Osteoblast (primary cell): ENCODE data around the gene MED25. TPM values are rescaled to one million over a fixed set of nuclear protein-coding genes. Genes with fewer than 3 reads are reported as not detected.

Experiments
- DNase-seq: peaks from one replicate; pipeline ENCODE4 v3.0.0; 2011; ENCODE audit warnings: low spot score, mixed read lengths; ENCODE audit not compliant: insufficient read length; ENCODE audit errors: missing footprints
- H2AFZ ChIP-seq: 2 replicates; pipeline ENCODE4 v1.6.0; 2011; ENCODE audit warnings: mild to moderate bottlenecking, low read length
- H3K27ac ChIP-seq: 2 replicates; pipeline ENCODE4 v1.5.1; 2011; ENCODE audit warnings: mild to moderate bottlenecking, low read depth, low read length, moderate library complexity
- H3K27me3 ChIP-seq: 2 replicates; pipeline ENCODE4 v1.6.0; 2012; ENCODE audit warnings: mild to moderate bottlenecking, control low read depth, inconsistent platforms, low read length, moderate library complexity; ENCODE audit not compliant: insufficient read depth
- H3K36me3 ChIP-seq: 2 replicates; pipeline ENCODE4 v1.5.1; 2011; ENCODE audit warnings: mild to moderate bottlenecking, low read length, control low read depth, moderate library complexity; ENCODE audit not compliant: insufficient read depth
- H3K4me1 ChIP-seq: 2 replicates; pipeline ENCODE4 v1.5.1; 2011; ENCODE audit warnings: mild to moderate bottlenecking, low read length, control low read depth, moderate library complexity; ENCODE audit not compliant: insufficient read depth
- H3K4me2 ChIP-seq: 2 replicates; pipeline ENCODE4 v1.6.0; 2011; ENCODE audit warnings: mild to moderate bottlenecking, low read length; ENCODE audit not compliant: insufficient read depth
- H3K4me3 ChIP-seq: fragments of 200-600 bp; sonication (generic); 3 replicates; pipeline ENCODE4 v1.5.1; 2012; ENCODE audit warnings: mild to moderate bottlenecking, low read length, inconsistent platforms; ENCODE audit not compliant: insufficient read depth
- H3K79me2 ChIP-seq: 2 replicates; pipeline ENCODE4 v1.6.0; 2012; ENCODE audit warnings: mild to moderate bottlenecking, low read length, control low read depth, inconsistent platforms; ENCODE audit not compliant: insufficient read depth
- H3K9me3 ChIP-seq: 2 replicates; pipeline ENCODE4 v1.5.1; 2011; ENCODE audit warnings: low read depth, low read length, control low read depth
- H4K20me1 ChIP-seq: 2 replicates; pipeline ENCODE4 v1.6.0; 2012; ENCODE audit warnings: mild to moderate bottlenecking, low read length, control low read depth; ENCODE audit not compliant: insufficient read depth
- total RNA-seq: library from RNA; depleted of rRNA; stranded (reverse); fragments of >200 nt; gene quantifications from 2 replicates; pipeline ENCODE4 v1.2.3, GENCODE V29; 2012
- TF ChIP-seq, protein P1 (sequence below): IDR thresholded peaks from 2 replicates; pipeline ENCODE4 v1.5.1; 2011; ENCODE audit warnings: mild to moderate bottlenecking, low read depth, low read length, moderate library complexity; ENCODE audit errors: extremely low read depth

Gene MED25
- total RNA-seq, 1 donor = 19.5 TPM

- no peak overlapping the region for H3K27ac ChIP-seq
- peaks cover 29% of the 10 kb centered on the region for H3K4me1 ChIP-seq
- H4K20me1 ChIP-seq = peaks cover 29% of the 10 kb centered on the region
- TF ChIP-seq, protein P1, sequence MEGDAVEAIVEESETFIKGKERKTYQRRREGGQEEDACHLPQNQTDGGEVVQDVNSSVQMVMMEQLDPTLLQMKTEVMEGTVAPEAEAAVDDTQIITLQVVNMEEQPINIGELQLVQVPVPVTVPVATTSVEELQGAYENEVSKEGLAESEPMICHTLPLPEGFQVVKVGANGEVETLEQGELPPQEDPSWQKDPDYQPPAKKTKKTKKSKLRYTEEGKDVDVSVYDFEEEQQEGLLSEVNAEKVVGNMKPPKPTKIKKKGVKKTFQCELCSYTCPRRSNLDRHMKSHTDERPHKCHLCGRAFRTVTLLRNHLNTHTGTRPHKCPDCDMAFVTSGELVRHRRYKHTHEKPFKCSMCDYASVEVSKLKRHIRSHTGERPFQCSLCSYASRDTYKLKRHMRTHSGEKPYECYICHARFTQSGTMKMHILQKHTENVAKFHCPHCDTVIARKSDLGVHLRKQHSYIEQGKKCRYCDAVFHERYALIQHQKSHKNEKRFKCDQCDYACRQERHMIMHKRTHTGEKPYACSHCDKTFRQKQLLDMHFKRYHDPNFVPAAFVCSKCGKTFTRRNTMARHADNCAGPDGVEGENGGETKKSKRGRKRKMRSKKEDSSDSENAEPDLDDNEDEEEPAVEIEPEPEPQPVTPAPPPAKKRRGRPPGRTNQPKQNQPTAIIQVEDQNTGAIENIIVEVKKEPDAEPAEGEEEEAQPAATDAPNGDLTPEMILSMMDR = peak; percentile 12
- H2AFZ ChIP-seq = no peak overlapping the region
- no peaks in the 10 kb centered on the region for H3K27me3 ChIP-seq
- H3K36me3 ChIP-seq = peaks cover 52% of the 10 kb centered on the region
- no peak overlapping the region for H3K4me3 ChIP-seq
- peak; percentile 92 for DNase-seq
- no peaks in the 10 kb centered on the region for H3K9me3 ChIP-seq
- H3K4me2 ChIP-seq = no peak overlapping the region
- peaks cover 41% of the 10 kb centered on the region for H3K79me2 ChIP-seq
Measured at GRCh38 chr19:49862391-49863253, 44.5 kb downstream of the MED25 start.

DNA sequence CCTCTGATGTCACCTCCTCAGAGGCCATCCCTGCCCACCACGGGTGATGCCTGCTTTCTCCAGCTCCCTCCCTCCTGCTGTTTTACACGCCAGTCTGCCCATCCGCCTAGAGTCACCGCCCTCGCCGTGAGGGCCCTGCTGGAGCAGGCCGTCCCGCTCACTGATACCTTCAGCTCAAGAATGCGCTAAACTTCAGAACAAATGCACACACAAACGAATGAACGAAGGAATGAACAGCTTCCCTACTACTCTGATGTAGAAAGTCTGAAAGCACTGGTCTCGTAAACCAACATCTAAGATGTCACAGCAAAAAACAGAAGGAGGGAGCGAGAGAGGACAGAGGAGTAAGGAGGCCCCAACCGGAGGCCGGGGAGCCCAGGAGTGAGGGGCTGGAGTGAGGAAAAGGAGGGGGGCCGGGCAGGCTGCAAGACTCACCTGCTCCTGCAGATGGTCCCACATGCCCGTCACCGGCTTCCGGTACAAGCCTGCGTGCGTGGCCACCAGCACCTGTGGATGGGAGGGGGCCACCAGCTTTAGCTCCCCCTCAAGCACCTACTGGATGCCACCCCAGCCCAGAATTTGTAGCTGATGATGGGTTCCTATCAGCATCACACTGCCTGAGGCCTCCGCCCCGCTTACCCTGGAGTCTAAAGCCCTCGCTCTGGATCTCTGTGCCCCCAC is 45.3 kb downstream of the MED25 start:
- Histone ChIP-seq H2AFZ (no peak overlapping the region), H3K4me2 (no peak overlapping the region), H3K27me3 (no peaks in the 10 kb centered on the region), H3K9me3 (no peaks in the 10 kb centered on the region), H4K20me1 (peaks cover 29% of the 10 kb centered on the region), H3K36me3 (peaks cover 45% of the 10 kb centered on the region), H3K27ac (no peak overlapping the region), H3K79me2 (peaks cover 41% of the 10 kb centered on the region), H3K4me3 (no peak overlapping the region), H3K4me1 (peaks cover 30% of the 10 kb centered on the region)
- TF ChIP-seq, protein P1 = no peak
- DNase-seq = no peak

GRCh38 chr19:49863935-49864320 is 45.8 kb downstream of the MED25 start:
- no peak overlapping the region for H3K4me2 ChIP-seq

More at GRCh38 chr19:49863935-49864320, 45.8 kb downstream of the MED25 start:
- Histone ChIP-seq H3K4me1 (peaks cover 30% of the 10 kb centered on the region), H3K27me3 (no peaks in the 10 kb centered on the region), H3K9me3 (no peaks in the 10 kb centered on the region), H3K4me3 (no peak overlapping the region), H3K36me3 (peaks cover 40% of the 10 kb centered on the region), H3K27ac (no peak overlapping the region), H3K79me2 (peaks cover 41% of the 10 kb centered on the region), H2AFZ (no peak overlapping the region), H4K20me1 (peaks cover 29% of the 10 kb centered on the region)
- no peak for DNase-seq
- TF ChIP-seq, protein P1 = no peak
